Activated effector memory CD4-positive, alpha-beta T cell treated with anti-CD3 and anti-CD28 coated beads, Interleukin-2, amount 50 U/mL, for 16 hours (primary cell): ENCODE data around the gene TRIB2.

Experiments used
- DNase-seq: peaks from one replicate; pipeline ENCODE4 v3.0.0-alpha.2; 2020

The TRIB2 gene

DNA sequence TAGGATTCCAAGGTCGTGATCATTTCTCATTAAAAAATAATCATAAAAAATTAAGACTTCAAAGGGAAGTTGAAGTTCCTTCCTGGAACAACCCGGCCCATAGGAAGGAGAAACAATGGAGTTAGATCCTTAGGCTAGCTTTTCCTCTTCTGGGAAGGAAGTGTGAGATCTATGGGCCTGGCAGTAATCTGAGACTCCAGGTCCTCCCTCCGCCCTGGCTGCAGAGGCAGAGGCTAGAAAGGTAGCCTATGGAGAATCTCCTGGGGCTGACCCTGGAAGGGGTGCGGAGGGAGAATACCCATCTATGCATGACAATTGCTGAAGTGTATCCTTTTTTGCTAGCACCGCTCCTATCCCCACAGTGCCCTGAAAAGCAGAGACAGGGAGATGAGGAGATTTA is 37.9 kb downstream of the TRIB2 start:
- DNase-seq = no peak

DNA sequence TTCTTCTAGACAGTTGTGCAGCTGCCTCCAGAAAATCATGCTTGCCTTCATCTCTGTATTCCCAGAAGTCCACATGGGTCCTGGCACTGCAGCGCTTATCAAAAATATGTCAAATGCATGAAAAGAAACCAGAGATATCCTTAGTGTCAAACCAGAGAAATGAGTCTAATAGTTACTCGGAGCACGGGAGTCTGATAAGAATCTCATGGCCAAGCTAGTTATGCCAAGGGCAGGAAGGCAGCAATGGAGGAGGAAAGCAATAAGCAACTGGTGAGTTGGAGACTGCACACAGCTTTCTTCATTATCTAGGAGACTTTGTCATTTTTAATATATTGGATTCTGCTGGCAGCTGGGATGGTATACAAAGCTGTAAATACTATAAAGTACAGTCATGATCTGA is 38.6 kb downstream of the TRIB2 start:
- DNase-seq = no peak

DNA sequence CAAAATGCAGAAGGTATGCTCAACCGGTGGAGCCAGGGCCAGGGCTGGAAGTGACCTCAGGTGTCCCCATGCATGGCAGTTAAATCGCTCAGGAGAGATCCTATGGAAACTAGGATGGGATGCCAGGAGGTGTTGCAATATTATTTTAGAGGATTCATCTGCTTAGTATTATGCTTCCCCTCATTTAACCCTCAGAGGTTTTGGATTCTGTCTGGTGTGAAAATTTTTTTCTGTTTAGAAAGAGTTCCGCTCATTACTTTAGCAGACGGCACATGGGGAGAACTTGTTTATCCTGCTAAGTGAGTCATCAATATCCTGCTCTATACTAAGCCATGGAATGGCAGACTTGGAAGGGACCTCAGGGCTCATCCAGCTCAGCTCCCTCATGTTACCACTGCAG is 42.5 kb downstream of the TRIB2 start:
- DNase-seq = no peak

DNA sequence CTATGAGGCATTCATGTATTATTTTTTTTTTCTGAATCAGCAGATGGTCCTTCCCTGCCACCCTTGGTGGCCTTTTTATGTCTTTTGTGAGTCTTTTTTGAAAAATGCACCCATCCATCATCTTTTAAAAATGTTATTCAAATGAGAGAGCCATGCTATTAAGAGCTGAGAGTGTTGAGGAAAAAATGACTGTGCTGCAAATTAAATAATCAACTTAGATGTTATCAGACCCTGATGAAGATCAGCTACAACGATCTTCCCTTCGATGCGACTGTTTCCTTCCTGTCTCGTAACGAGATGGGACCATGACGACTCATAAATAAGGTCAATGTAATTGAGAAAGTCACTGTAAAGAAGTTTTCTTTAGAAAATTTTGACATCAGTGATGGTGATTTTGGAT is 44.4 kb downstream of the TRIB2 start:
- no peak for DNase-seq

DNA sequence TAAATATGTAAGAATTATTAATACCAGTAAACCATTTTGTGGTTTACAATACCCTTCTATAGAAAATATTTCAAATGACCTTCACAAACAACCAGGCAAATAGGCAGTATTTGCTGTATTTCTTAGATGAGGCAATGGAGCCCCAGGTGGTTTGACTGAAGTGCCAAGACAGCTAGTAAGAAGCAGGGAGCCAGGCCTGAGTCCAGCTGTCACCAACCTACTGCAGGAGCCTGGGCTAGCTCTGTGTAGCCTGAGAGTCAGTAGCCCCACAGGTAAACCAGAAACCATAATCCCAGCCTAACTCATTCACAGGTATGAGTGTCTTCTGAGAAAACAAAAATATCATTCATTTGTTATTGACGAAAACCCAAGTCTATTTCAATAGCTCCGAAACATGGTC is 45.6 kb downstream of the TRIB2 start:
- no peak for DNase-seq

DNA sequence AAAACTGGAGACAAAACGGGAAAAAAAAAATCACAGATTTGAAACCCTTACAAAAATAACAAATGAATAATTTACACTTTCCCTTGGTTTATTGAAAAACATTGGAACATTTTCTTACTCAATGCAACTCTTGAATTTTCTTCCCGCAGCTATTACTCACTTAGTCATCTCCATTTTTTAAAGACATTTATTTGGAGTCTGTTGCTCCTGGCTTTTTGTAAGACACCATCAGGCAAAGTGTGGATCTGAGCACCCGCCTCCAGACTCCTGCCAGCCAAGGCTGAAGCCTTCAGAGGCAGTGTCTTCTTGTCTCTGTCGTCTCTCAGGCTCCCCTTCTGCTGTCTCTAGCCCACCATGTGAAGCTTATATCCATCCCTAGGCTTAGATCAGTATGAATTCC is 46.2 kb downstream of the TRIB2 start:
- DNase-seq = no peak

DNA sequence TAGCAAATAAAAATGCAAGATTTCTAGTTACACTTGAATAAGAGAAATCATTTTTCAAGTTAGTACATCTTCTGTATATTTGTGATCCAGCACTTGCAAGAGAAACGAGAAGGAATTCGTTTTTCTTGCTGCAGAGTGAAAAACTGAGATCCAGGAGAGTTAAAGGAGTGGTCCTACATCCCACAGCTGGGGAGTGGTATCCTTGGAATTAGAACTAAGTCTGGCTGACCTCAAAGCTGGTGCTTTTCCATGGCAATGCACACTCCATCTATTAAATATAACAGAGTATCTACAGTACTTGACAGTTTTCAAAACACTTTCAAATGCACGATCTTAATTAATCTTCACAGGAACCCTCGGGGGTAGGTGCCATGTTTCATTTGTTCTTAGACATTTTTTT is 46.8 kb downstream of the TRIB2 start:
- no peak for DNase-seq

DNA sequence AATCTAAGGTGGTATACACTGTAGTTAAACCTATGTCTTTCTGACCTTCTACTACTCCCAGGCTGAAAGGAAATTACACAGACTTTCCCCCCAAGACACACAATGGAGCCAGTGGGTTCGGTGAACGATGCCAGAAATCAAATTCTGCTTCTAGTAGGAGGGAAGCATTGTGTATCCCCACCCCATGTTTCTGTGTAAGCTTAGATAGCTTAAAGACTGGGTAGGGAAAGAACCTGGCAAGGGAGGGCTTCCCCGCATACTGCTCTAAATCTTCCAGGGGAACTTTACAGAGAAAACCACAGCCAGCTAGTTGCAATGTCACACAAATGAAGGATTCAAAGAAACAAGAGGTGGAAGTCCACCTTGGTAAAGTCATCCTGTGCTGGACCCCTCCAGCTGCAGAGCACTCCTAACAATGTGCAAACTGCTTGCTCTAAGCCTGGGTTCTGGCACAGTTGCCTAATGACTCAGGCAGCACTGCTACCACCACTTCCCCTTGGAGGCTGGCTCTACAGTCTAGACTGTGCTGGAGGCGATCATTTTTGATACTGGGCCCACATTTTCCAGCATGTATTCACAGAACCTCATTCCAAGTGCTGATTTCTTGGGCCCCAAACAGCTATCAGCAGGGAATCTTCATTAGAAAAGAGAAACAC is 47.5 kb downstream of the TRIB2 start:
- no peak for DNase-seq

DNA sequence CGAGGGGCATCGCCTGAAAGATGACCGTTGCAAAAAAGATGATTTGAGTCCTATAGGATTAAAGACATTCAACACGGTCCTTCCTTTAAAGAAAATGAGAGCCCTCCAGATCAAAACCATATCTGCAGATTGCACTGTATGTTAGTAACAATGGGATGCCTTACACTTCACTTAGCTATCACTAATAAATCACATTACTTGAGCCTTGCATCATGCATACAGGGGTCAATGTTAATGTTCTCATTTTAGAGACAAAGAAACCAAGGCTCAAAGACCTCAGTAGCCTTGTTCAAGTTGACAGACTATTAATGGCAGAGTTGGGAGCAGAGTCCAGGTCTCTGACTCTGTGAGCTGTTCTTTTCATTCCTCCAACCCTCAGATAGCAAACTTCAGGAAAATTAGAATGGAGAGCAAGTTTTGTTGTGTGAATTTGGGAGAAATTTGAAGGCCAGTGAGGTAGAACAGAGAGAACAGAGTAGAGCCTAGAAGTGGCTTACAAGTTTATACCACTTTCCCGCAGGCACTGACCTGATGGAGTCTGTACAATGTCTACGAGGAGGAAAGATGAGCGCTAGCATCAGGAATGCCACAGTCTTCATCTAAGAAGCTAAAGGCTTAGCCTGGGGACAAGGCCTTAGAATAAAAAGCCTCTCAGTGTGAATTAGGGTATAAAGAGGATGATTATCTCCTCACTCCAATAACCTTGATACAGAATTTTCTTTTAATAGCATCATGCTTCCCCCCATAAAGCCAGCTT is 48.3 kb downstream of the TRIB2 start:
- DNase-seq = no peak

DNA sequence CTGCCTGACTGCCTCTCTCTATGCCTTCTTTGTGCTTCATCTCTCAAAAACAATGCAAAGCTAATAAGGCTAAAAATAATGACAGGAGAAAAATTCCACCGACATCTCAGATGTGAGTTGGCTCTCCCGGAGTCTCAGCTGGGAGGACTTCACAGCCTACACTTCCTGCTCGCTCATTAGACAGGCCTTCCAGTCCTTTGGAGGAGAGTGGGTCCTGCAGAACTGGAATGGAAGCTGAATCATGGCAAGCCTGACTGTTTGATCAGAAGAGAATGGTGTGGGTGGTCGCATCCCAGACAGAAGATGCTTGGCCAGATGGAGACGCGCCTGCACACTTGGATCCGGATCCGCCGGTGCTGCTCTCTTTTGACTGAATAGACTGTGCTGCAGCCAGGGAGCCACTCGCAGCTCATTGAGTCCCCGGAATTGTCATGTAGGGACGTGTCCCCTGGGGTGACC is 49.7 kb downstream of the TRIB2 start:
- no peak for DNase-seq

DNA sequence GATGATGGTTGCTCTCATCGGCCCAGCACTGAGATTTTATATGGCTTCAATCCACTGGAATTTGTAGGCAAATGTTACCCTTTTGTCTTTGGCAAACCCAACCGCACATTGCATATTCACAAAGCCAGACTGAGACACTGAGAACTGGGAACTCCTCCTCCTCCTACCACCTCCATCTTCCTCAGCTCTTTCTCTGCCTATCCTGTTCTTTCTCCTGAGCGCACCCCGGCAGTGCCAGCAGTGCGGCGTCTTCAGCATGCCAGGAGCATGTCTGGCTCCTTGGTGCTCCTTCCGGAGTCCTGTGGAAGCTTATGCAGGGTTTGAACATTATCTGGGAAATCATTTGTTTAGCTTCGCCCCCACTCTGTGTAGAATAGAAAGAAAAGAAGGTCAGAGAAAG is 50.8 kb downstream of the TRIB2 start:
- DNase-seq = no peak

DNA sequence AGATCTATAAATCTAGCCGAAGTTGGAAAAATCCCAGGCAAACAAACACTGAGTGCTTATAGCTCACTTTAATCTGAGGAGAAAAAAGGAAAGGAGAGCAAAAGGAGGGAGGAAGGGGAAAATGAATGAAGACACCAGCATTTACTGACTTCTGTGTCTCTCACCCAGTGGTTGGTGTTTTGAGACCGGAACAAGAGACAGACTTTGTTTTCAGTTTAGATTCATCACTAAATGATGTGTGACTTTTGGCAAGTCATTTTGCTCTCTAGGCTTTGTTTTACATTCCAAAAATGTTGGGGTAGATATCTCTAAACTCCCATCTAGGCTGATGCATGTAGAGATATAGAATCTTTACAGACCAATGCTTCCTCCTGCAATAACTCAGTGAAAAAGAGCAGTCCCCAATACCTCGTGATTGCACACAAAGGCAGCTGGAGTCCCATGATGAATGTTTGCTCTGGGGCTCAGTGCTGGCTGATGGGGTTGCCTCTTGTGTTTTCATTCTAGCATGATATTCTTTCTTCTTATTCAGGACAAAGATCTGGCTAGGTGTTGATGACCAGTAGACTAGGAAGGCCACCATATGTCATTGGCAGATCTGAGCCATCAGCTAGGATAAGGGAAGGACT is 51.4 kb downstream of the TRIB2 start:
- no peak for DNase-seq

DNA sequence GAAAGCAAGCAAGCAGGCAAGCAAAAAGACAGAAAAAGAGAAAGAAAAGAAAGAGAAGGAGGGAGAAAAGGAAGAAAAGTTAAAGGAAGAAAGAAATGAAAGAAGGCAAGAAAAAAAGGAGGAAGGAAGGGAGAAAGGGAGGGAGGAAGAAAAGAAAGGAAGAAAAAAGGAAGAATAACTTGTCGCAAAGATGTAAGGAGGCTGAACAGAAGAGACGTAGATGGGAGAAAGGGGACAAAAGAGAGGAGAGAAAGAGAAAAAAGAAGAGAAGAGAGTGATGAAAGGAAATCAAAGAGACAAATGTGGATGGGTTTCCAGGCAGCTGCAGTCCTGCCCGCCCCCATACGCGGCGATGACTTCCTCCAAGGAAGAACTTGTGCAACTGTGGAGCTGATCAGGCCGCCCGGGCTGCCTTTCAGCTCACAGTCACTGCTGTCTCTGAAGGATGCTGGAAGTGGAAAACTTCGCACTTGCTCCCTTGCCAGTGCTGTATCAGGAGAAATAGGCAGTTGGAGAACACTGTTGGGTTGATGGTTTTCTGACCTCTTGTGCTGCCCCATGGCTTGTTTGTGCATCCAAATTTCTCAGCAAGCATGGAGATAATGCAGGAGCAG is 52.9 kb downstream of the TRIB2 start:
- no peak for DNase-seq

DNA sequence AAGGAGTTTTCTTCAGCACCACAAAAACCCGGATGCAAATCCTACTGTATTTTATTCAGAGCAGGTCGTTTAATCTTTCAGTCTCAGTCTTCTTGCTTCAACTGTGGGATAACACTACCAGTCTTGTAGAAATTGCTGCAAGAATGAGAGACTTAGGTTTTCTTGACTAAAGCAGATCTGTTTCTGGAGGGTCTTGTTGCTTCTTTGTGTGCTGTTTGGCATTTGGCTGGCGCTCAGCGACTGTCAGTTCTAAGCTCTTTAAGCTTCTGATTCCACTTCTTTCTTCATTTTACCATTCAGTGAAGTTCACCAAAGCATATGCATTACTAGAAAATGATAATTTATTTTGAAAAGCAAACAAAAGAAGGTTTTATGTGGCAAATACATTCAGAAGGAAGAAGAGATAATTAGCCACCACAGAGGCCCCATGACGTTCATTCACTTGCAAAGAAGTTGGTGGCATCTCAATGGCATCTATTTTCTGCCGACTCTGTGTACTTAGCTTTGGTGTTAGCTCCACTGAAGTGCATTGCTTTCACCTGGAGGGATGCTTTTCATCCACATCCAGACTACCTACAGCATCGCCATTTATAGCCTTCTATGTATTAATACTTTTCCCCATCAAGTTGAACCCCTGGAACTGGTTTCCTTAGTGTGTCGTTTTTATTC is 53.7 kb downstream of the TRIB2 start:
- no peak for DNase-seq

DNA sequence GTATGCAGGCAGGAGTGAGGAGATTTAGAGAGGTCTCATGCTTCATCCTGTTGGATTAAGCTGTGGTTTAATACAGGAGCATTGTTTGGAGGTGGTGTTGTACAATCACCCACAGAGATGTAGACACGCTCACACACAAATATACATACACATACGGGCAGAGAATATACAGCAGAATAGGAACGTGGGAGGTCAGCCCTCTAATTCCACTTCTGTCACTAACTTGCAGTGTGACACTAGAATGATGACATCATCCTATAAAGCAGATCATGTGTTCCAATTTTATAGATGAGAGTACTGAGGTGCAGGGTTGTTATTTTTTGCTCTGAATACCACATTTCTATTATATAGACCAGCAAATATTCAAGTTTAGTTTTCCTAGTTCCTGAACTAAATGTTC is 54.4 kb downstream of the TRIB2 start:
- DNase-seq = no peak

DNA sequence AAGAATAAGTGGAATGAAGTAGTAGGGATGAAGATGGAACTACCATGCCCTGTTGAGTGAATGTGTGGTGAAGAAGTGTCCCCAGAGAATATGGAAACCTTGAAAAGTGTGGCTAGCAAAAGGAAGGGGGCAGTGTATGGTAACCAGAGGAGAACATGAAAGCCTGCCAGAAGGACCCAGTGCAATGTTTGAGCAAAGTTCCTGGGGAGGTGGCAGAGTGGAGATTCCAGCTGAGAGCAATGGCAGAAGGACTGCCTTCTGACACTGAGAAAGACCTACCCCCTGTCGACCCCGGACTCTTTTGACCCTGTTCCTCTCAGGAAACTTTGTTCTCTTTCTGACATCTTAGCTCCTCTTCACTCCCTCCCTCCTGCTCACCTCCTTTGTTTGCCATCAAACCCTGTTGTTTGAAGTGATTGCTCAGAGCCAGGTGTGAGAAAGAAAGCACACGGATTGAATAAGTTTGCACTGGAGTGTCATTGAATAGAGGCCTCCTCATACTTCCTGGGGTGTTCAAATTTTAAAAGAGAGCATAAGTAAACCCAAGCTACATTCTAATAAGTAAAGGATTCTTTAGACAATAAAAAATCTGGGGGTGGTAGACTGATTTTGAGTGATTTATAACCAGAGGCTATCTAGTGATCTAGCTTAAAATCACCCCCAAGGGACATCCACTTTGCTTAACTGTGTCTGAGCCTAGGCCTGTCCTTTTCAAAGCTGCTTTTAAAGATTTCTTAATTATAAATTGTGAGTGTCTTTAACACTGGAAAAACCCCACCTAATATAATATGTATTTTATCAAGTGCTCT is 57.1 kb downstream of the TRIB2 start:
- no peak for DNase-seq

DNA sequence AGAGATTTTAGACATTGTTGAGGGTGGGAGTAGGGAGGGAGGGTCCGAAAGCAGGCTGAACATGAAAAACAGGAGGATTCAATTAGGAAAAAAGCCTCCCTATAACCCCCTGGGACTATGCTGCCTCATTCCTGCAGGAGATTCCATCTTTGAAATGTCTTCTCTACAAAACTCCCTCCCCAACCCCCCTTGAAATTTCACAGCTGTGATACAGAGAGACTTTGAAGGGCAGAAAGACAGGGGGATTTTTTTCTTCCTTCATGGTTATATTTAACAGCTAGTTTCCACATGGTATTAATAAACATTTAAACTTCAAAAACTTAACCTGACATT is 57.6 kb downstream of the TRIB2 start:
- DNase-seq = no peak

DNA sequence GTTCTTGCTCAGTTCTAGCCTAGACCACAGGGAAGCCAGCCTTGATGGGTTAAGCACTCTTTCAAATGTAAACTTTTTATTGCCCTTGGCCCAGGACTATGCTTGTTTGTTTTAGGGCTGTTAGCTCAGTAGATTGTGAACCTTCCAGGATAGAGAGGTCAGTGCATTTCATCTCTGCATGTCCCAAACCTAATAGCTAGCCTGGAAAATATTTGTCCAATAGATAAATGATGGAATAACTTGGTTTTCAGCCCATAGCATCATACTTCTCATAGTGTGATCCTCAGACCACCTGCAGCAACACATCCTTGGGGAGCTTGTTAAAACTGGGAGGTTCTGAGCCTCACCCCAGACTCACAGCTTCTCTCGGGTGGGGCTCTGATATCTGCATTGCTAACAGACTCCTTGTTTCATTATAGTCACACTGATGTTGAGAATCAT is 59.8 kb downstream of the TRIB2 start:
- no peak for DNase-seq

DNA sequence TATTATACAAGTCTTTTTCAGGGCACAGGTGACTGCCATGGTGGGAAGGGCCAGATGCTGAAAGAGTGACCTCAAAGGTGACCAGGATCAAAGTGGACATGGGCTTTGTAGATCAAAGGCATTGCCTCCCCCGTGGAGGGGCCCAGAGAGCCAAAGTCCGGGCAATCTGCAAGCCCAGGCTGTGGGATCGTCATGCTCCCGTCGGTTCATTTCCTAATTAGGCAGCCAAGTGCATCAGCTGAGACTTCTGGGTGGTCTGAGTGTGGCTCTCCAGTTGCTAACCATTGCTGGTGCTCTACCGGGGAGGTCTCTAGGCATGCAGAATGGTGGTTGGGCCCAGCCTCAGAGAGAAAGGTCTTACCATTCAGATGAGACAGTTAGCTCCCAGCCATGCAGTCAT is 61.6 kb downstream of the TRIB2 start:
- no peak for DNase-seq

DNA sequence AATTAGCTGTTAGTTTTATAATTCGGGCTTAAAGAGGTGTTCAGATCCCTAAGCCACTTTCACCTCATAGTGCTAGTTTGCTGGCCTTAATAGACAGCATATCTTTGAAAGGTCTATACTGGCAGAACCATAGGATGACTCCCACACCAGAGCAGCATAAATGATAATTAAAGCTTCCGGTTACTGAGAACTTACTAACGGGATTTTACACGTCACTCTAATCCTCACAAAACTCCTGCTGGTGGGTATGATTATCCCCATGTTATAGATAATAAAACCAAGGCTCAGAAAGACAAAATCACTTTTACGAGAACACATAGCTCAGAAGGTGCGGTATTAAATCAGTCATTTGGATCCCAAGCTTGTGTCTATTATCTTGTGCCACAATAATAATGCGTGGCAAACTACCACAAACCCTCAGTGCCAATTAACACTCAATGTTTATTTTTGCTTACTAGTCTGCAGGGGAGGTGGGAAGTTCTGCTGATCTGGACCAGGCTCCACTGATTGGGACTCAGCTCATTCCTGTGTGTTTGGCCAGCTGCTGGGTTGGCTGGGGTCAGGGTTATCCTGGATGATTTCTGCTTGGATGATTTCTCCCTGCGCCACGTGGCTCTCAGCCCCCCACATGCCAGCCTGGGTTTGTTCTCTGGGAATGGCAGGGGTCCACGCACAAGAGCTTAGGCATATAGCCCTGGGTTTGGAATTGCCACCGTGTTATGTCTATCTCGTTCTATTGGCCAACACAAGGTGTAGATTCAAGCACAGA is 62.3 kb downstream of the TRIB2 start:
- DNase-seq = no peak

DNA sequence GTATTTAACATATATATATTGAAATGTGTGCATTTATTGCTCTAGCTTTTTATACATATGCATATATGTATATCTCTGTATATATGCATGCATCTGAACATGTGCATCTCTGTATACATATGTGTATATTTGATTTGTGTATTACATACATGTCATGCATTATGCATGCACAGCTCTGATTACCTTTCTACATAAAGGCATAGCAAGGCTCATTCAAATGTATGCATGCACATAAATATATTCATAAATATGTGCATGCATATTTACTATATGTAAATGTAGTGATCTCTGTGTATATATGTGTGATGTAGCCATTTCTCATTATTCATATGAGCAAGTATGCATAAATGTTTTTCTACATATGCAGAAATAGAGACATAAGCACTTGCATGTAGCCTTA is 64.6 kb downstream of the TRIB2 start:
- no peak for DNase-seq
